SJSA1 (cell line): ENCODE data around the gene HYDIN. TPM values are rescaled to one million over a fixed set of nuclear protein-coding genes. Genes with fewer than 3 reads are reported as not detected.
"Not testable (repeated sequence)": the region's sequence is repeated elsewhere in the genome, so short reads cannot be mapped to it uniquely, and the experiment has no call there.

ENCODE experiments used
- DNase-seq, 2 experiments: peaks; one replicate each; pipeline ENCODE4 v3.0.0-alpha.2; 2015 to 2020; ENCODE audit warnings: low spot score in 2 of 2, low read depth in 1 of 2
- H3K27ac ChIP-seq: fragments of 250-450 bp; sonication (Bioruptor Pico); 2 replicates; pipeline ENCODE4 v1.5.1; 2020; ENCODE audit warnings: mild to moderate bottlenecking, moderate library complexity
- H3K27me3 ChIP-seq: fragments of 250-450 bp; sonication (Bioruptor Pico); replicated peaks from 2 replicates; pipeline ENCODE4 v1.5.1; 2020; ENCODE audit warnings: mild to moderate bottlenecking, moderate library complexity
- H3K36me3 ChIP-seq: fragments of 250-450 bp; sonication (Bioruptor Pico); 2 replicates; pipeline ENCODE4 v1.5.1; 2020; ENCODE audit warnings: mild to moderate bottlenecking
- H3K4me1 ChIP-seq: fragments of 250-450 bp; sonication (Bioruptor Pico); replicated peaks from 2 replicates; pipeline ENCODE4 v1.6.1; 2021; ENCODE audit warnings: mild to moderate bottlenecking
- H3K4me3 ChIP-seq: fragments of 250-450 bp; sonication (Bioruptor Pico); 2 replicates; pipeline ENCODE4 v1.5.1; 2020; ENCODE audit warnings: mild to moderate bottlenecking
- H3K9me3 ChIP-seq: fragments of 250-450 bp; sonication (Bioruptor Pico); replicated peaks from 2 replicates; pipeline ENCODE4 v1.5.1; 2020; ENCODE audit warnings: mild to moderate bottlenecking
- total RNA-seq: library from RNA; depleted of rRNA; stranded (reverse); fragments of >200 nt; shearing (Covaris generic); gene quantifications from 2 replicates; pipeline ENCODE4 v1.2.3, GENCODE V29; 2014

Gene HYDIN
- total RNA-seq, 1 experiment from 2014 or later = 0.16 TPM

- H3K4me3 ChIP-seq, H3K27me3 ChIP-seq, H3K4me1 ChIP-seq, H3K27ac ChIP-seq, DNase-seq, H3K9me3 ChIP-seq, H3K36me3 ChIP-seq: not testable (repeated sequence)
Observed at GRCh38 chr16:70877895-70878294, 352.6 kb downstream of the HYDIN start.

DNA sequence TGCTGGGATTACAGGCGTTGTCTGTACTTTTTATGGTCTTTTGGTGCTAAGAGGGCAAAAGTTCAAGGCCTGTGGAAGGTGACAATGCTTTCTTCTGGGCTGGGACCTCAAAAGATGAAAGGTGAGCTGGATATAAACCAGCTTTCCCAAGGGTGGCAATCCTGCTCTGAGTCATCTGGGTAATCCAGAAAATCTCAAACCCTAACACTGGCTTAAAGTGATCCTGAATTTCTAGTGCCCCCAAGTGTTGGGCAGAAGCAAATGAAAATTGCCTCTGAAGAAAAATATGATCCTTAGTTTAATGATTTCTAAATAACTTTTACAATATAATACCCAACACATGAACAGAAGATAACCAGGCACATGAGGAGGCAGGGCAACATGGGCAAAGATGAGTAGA is 354.1 kb downstream of the HYDIN start:
- H3K27ac ChIP-seq, H3K4me3 ChIP-seq, H3K36me3 ChIP-seq, H3K9me3 ChIP-seq, H3K27me3 ChIP-seq, H3K4me1 ChIP-seq, DNase-seq: not testable (repeated sequence)

GRCh38 chr16:70864698-70865097 is 365.8 kb downstream of the HYDIN start:
- H3K27me3 ChIP-seq, H3K27ac ChIP-seq, H3K36me3 ChIP-seq, H3K4me1 ChIP-seq, DNase-seq, H3K9me3 ChIP-seq, H3K4me3 ChIP-seq: not testable (repeated sequence)

DNA sequence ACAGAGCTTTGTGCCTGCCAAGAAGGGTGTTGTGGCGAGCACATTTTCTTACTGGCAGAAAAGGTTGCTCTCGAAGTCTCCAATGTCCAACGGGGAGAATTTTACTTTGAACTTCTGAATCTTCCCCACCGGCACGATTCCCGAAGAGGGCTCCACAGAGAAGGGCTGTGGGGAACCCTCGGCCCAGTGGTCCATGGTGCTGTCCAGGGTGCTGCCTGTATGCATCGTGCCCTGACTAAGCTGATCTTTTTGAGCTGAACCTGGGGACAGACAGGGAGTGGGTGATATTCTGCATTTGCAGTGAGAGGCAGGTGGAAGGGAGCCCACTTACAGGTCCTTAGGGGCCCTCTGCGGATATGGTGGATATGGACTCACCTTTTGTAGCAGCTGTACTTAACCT is 368.5 kb downstream of the HYDIN start:
- DNase-seq, H3K4me1 ChIP-seq: not testable (repeated sequence)

GRCh38 chr16:70851299-70851698 is 379.2 kb downstream of the HYDIN start:
- H3K36me3 ChIP-seq, H3K4me1 ChIP-seq, H3K9me3 ChIP-seq, H3K4me3 ChIP-seq, H3K27me3 ChIP-seq, H3K27ac ChIP-seq: not testable (repeated sequence)
- peak in 1 of 2 experiments; percentile 4 for DNase-seq

More for the DNA sequence above, 368.5 kb downstream of the HYDIN start:
- H3K36me3 ChIP-seq, H3K27ac ChIP-seq, H3K9me3 ChIP-seq, H3K4me3 ChIP-seq, H3K27me3 ChIP-seq: not testable (repeated sequence)

- not testable (repeated sequence) for H3K4me1 ChIP-seq, H3K9me3 ChIP-seq, H3K27ac ChIP-seq, H3K36me3 ChIP-seq, H3K4me3 ChIP-seq, H3K27me3 ChIP-seq, DNase-seq
Observed at GRCh38 chr16:70823498-70824118, 406.9 kb downstream of the HYDIN start.

GRCh38 chr16:70822734-70823133 is 407.8 kb downstream of the HYDIN start:
- H3K4me1 ChIP-seq, H3K36me3 ChIP-seq, H3K9me3 ChIP-seq, H3K4me3 ChIP-seq, H3K27ac ChIP-seq, DNase-seq, H3K27me3 ChIP-seq: not testable (repeated sequence)

GRCh38 chr16:70818088-70818487 is 412.4 kb downstream of the HYDIN start:
- H3K4me1 ChIP-seq, H3K9me3 ChIP-seq, DNase-seq, H3K36me3 ChIP-seq, H3K27me3 ChIP-seq, H3K4me3 ChIP-seq, H3K27ac ChIP-seq: not testable (repeated sequence)

DNA sequence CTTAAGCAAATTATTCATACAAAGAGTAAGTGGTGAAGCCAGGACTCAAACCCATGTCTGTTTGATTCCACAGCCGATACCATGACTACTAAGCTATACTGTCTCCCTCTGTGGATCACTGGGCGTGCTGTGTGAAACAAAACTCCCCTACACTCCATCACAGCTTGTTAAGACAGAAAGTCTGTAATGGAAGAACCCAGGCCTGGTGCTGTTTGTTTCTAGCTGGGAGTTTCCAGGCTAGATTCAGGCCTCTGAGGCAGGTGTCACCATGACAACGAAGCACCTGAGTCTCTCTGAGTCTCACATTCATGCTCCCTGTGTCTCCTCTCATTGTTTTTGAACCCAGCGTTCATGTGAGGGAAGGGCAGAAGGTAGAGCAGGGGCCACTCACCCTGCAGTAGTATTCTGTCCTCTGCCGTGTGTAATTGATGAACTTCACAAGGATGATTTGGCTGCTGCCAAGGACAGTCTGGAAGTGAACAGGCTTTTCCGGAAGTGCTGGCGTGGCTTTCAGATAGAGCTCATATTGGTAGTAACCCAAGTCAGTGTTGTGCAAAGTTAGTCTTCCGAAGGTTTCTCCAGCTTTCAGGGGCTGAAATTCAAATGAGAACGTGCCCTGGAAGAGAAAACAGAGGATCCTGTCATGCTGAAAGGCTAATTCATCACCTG is 421.0 kb downstream of the HYDIN start:
- Histone ChIP-seq H3K9me3 (no peaks in the 10 kb centered on the region), H3K36me3 (no peaks in the 10 kb centered on the region), H3K27ac (no peak overlapping the region), H3K4me3 (no peak overlapping the region), H3K27me3 (peaks cover 2% of the 10 kb centered on the region; the same call in 1 of the 2 replicates), H3K4me1 (peaks cover 13% of the 10 kb centered on the region)
- DNase-seq = no peak

GRCh38 chr16:70808371-70808770 is 422.2 kb downstream of the HYDIN start:
- Histone ChIP-seq H3K27ac (no peak overlapping the region), H3K27me3 (peaks cover 2% of the 10 kb centered on the region; the same call in 1 of the 2 replicates), H3K9me3 (no peaks in the 10 kb centered on the region), H3K4me3 (no peak overlapping the region), H3K36me3 (no peaks in the 10 kb centered on the region), H3K4me1 (peaks cover 17% of the 10 kb centered on the region)
- no peak for DNase-seq

DNA sequence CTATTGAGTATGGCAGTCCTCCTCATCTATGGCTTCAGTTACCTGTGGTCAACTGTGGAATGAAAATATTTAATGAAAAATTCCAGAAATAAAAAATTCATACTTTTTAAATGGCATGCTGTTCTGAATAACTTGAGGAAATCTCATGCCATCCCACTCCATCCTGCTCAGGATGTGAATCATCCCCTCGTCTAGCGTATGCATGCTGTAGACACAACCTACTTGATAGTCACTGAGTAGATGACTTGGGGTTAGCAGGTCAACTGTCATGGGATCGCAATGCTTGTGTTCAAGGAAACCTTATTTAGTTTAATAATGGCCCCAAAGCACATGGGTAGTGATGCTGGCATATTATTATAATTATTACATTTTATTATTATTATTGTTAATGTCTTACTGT is 424.7 kb downstream of the HYDIN start:
- H3K27ac ChIP-seq = no peak overlapping the region
- no peak overlapping the region for H3K4me3 ChIP-seq
- no peaks in the 10 kb centered on the region for H3K9me3 ChIP-seq
- no peak for DNase-seq
- H3K36me3 ChIP-seq = 0 out of 2 replicates have a peak, but pooled peaks cover 2% of the 10 kb centered on the region
- peaks cover 20% of the 10 kb centered on the region for H3K4me1 ChIP-seq
- peaks cover 2% of the 10 kb centered on the region; the same call in 1 of the 2 replicates for H3K27me3 ChIP-seq

GRCh38 chr16:70805380-70805779 is 425.1 kb downstream of the HYDIN start:
- Histone ChIP-seq H3K27ac (no peak overlapping the region), H3K27me3 (peaks cover 2% of the 10 kb centered on the region; the same call in 1 of the 2 replicates), H3K9me3 (no peaks in the 10 kb centered on the region), H3K36me3 (0 out of 2 replicates have a peak, but pooled peaks cover 3% of the 10 kb centered on the region), H3K4me3 (no peak overlapping the region), H3K4me1 (peaks cover 20% of the 10 kb centered on the region)
- DNase-seq = no peak

DNA sequence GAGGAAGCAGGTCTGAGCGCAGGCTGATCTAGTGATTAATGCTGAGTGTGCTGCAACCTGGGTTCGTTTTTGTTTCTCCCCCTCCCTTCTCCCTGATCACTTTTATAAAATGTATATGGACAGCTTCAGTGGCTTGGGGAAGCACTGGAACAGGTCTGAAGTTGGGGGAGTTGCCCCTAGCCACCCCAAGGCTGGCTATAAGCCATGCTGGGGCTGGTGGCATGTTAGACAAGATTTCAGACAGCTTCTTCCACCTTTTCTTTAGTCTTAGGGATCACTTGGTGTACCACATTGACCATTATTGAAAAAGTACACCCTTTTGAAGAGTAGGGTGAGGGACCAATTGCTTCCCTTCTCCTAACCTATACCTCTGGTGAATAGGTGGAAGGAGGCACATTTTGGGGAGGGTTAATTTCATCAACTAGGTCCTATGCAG is 425.8 kb downstream of the HYDIN start:
- Histone ChIP-seq H3K4me3 (no peak overlapping the region), H3K27ac (peak overlapping the region; percentile 36; the same call in 1 of the 2 replicates), H3K9me3 (no peaks in the 10 kb centered on the region), H3K4me1 (peaks cover 26% of the 10 kb centered on the region), H3K27me3 (peaks cover 2% of the 10 kb centered on the region; the same call in 1 of the 2 replicates), H3K36me3 (0 out of 2 replicates have a peak, but pooled peaks cover 3% of the 10 kb centered on the region)
- DNase-seq = no peak

DNA sequence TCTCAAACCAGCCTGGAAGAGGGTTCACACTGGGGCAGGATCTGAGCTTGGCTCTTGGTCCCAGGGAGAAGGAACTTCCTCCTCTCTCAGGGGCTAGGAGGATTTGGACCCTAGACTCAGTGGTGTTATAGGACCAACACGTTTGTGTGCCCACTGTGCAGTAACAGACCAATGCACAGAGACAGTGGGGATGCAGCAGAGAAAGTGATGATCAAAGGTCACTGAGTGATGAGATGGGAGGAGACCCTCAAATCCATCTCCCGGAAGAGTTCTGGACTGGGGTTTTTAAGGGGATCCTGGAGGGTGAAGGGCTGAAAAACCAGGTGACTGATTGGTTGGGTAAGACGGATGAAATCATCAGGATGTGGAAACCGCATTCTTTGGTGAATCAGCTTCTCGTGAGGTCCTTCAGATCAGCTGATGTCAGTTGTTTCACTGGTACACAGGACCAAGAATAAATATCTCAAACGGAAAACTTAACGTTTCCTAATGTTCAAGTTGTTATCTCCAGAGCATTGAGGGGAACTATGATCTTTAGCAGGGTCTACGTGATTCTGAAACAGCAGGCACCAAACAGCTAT is 426.3 kb downstream of the HYDIN start:
- no peak overlapping the region for H3K4me3 ChIP-seq
- H3K36me3 ChIP-seq = 0 out of 2 replicates have a peak, but pooled peaks cover 3% of the 10 kb centered on the region
- peaks cover 2% of the 10 kb centered on the region; the same call in 1 of the 2 replicates for H3K27me3 ChIP-seq
- H3K9me3 ChIP-seq = no peaks in the 10 kb centered on the region
- peak in 1 of 2 experiments; percentile 24 for DNase-seq
- H3K4me1 ChIP-seq = peaks cover 26% of the 10 kb centered on the region
- H3K27ac ChIP-seq = peak overlapping the region; percentile 36; the same call in 1 of the 2 replicates
